ENCODE results near the gene IL1RAPL1. TPM values are rescaled to one million over a fixed set of nuclear protein-coding genes. Genes with fewer than 3 reads are reported as not detected.

IL1RAPL1 gene
- total and polyA plus RNA-seq, 2 experiments from 2014 or later: 0.18 to 0.49 TPM

- no peaks in the 10 kb centered on the region; the same call in 2 of the 3 replicates for H3K36me3 Mint-ChIP-seq (ENCODE audit: low read depth)
Observed at GRCh38 chrX:28876408-28876807, 289.2 kb downstream of the IL1RAPL1 start.

More at GRCh38 chrX:28876408-28876807, 289.2 kb downstream of the IL1RAPL1 start:
- H3K4me1 Mint-ChIP-seq: no peaks in the 10 kb centered on the region
- peaks cover 3% of the 10 kb centered on the region for H3K27me3 Mint-ChIP-seq (ENCODE audit: insufficient read depth, low read depth, poor library complexity)
- Histone ChIP-seq H4K20me1 (replicated peaks; ENCODE audit: insufficient read depth) (no peaks in the 10 kb centered on the region), H3F3A (replicated peaks; ENCODE audit: low read depth) (no peaks in the 10 kb centered on the region), H3K36me3 (ENCODE audit: insufficient read depth) (no peaks in the 10 kb centered on the region), H3K79me2 (replicated peaks; ENCODE audit: insufficient read depth) (no peaks in the 10 kb centered on the region), H2AFZ (no peak overlapping the region), H3K4me2 (no peak overlapping the region), H3K4me1 (ENCODE audit: insufficient read depth) (no peaks in the 10 kb centered on the region), H3K9me2 (ENCODE audit: insufficient read depth) (no peaks in the 10 kb centered on the region), H3K27me3 (ENCODE audit: insufficient read depth) (no peaks in the 10 kb centered on the region), H3K4me3 (no peak overlapping the region), H3K27ac (ENCODE audit: low read depth) (no peak overlapping the region)
- DNase-seq (ENCODE audit: low spot score) (no peak), ATAC-seq (no peak)
- H3K27ac Mint-ChIP-seq: no peak overlapping the region
- no peak overlapping the region for H3K4me3 Mint-ChIP-seq
- TF ChIP-seq CREB1 (CRISPR knock-in tag; IDR thresholded peaks at IDR 0.05; ENCODE audit: low read depth) (no peak), REST (IDR thresholded peaks at IDR 0.05; ENCODE audit: unreplicated experiment) (no peak), ZNF114 (CRISPR knock-in tag; IDR thresholded peaks at IDR 0.05) (no peak), CTCF (conservative IDR thresholded peaks at IDR 0.05; ENCODE audit: low read depth in 2 of 2) (no peak), STAT1 (IDR thresholded peaks at IDR 0.05; ENCODE audit: unreplicated experiment) (no peak), ZNF462 (CRISPR knock-in tag; IDR thresholded peaks at IDR 0.05) (no peak), EZH2phosphoT487 (IDR thresholded peaks at IDR 0.05; ENCODE audit: unreplicated experiment) (no peak), NANOG (IDR thresholded peaks at IDR 0.05; ENCODE audit: borderline replicate concordance) (no peak), JUNB (IDR thresholded peaks at IDR 0.05; ENCODE audit: unreplicated experiment) (no peak), EZH2 (IDR thresholded peaks at IDR 0.05; ENCODE audit: low read depth, unreplicated experiment) (no peak), POLR2AphosphoS5 (IDR thresholded peaks at IDR 0.05; ENCODE audit: low read depth) (no peak), ZNF331 (CRISPR knock-in tag; IDR thresholded peaks at IDR 0.05; ENCODE audit: low read depth) (no peak), ETS1 (IDR thresholded peaks at IDR 0.05) (no peak)
- no peaks in the 10 kb centered on the region for H3K9me3 Mint-ChIP-seq

Measured in GM23338 (cell line).